Stimulated activated CD8-positive, alpha-beta memory T cell treated with anti-CD3 and anti-CD28 coated beads, Interleukin-15, amount 100 ng/mL, for 24 hours (primary cell): ENCODE results near the gene GPANK1.
A peak's percentile ranks its signal among the peaks of the same experiment; 100 is the strongest.

Experiments used
- DNase-seq: peaks from one replicate; pipeline ENCODE4 v3.0.0-alpha.2; 2020; ENCODE audit warnings: low read depth

GPANK1 gene

DNA sequence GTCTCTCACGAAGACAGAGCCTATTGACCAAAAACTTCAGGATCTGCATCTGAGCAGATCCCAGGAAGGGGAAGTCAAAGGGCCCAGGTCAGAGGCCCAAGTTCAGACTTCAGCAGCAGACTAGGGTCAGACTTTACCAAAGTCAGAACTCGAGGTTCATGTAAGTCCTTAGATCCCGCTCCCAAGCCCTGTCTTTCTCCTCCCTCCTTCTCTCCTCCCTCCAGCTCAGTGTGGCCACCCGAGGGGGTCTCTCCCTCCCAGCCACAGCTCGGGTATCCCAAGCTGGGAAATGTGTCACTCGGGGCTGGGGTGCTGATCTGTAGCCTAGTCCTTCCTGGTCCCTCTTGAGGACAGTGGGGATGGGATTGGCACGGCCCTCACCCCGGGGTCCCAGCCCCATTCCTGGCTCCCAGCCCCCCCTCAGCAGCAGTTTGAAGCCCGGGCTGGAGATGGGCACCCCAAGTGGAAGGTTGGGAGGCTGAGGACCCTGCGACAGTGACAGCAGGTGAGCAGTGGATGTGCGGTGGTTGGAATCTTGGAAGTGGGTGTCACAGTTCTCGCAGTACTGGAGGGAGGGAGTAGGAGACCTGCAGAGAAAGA lies 2.6 kb downstream of the GPANK1 start:
- no peak for DNase-seq

DNA sequence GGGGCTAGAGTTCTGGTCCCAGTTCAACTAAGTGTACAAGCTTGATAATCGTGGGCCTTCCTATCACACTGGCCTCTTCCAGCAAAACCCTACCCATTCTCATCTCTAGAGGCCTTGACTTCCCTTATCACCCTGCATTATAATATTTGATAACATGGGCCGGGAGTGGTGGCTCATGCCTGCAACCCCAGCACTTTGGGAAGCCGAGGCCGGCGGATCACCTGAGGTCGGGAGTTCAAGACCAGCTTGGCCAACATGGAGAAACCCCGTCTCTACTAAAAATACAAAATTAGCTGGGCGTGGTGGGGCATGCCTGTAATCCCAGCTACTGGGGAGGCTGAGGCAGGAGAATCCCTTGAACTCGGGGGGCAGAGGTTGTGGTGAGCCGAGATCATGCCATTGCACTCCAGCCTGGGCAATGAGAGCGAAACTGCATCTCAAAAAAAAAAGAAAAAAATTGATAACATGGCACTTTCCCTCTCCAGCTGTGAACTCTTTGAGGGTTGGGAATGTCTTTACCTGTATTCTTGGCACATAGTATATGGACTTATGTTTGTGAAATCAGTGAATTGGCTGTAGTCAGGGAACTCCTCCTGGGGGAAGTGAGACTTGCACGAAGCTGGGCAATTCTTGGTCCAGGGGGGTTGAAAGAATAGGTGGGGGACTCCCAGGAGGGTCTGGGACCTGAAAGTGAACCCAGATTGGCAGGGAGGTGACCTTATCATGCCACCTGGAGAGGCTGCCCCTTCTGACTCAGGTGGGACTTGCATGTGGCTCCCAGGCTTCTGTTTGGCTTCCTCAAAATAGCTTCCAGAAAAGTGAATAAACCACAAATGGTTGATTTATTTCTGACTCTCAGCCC lies 3.3 kb downstream of the GPANK1 start:
- DNase-seq: no peak

DNA sequence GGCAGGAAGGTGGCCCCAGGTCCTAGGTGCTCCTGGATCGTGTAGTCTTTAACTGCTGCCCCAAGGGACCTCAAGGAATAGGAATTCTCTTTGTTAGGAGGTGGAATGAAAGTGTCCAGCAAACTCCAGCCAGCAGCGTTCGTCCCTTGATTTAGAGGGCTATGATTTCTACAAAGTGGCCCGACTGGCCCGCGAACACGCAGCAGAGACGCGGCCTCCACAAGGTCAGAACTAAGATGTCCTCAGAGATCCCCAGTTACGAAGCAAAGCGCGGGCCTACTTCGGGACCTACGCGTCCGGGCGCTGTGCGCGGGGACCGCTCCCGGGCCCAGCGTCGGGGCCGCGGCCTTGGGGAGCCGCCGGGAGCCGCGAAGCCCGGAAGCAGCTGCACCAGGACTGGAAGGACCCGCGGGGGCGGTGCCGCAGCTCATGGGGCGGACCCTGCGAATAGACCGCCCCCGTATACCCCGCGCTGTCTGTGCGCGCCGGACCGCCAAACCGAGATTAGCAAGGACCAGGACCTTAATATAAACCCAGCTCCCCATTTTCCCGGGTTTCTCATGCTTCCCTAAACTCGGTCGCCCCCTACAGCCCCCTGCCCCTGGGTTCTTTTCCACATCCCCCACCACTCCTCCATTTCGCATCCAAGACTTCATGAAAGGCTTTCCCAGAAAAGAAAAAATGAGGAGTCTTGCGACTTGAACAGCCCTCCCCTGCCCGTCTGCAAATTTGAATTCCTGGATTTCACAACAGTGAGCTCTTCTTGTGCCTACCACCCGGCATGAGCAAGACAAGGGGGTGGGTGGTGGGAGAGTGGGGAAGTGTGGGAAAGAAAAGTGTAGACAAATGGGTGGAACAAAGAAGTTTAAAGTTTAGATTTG lies 4.2 kb downstream of the GPANK1 start, which contains the start of gene C6orf47:
Gene C6orf47 (minus strand): TSS at position 398 of the 881 bp plus-strand sequence. CDS start 831 bp downstream, outside the sequence.
- DNase-seq: peak; percentile 47

DNA sequence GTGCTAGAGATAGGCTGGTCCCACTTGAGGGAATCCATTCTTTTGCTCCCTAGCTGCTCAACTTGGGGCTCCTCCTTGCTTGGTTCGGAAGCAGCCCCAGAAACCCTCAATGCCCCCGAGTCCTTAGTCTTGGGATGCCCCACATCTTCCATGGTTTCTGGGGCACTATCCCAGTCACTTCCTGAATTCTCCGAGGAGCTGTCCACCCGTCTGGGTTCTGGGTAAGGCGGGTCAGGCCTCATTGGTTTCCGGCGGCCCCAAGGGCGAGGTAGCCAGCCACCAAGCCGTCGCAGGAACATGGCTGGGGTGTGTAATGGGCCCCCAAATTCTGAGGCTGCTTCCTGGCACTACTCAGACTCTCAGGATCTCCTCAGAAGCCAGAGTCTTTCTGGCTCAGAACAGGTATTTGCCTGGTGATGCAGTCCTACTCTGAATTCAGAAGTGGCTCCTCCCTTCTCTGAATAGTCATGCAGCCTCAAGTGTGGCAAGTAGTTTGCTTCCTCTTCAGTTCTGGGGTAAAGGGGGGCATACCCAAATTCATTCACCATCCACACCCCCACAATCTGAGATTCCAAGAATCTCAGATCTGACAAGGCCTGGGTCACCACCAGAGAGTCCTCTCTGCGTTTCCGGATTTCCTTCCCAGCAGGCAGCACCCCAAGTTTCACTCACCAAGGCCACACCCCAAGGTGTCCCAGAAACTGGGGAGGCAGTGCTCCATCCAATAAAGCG lies 5.0 kb downstream of the GPANK1 start:
- DNase-seq: no peak

DNA sequence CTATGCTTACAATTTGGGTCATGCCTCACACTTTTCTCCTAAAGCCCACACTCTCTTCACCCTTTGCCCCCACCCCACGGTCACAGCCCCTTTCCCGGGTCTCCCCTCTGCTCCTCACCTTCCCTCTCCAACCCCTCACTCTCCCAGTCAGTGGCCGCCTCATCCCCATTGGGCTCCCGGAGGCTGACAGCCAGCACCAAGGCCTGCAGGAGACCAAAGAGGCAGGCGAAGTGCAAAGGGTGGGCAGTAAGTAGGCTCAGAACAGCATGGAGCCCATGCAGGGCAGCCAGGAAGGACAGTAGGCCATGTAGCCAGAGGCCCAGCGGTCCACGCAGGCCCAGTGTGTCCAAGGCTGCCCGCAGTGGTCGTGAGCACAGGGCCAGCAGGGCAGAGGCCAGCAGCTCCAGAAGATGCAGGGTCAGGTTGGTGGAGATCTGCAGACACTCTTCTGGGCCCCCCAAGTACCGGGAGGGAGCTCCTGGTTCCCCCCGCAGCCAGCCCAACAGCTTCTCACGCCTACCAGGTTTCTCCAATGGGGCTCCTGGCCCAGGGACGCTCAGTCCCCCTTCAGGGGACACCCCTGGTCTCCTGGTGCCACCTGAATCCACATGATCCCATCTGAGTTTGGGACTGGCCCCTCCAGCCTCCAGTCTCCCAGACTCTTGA lies 5.7 kb downstream of the GPANK1 start:
- DNase-seq: no peak

DNA sequence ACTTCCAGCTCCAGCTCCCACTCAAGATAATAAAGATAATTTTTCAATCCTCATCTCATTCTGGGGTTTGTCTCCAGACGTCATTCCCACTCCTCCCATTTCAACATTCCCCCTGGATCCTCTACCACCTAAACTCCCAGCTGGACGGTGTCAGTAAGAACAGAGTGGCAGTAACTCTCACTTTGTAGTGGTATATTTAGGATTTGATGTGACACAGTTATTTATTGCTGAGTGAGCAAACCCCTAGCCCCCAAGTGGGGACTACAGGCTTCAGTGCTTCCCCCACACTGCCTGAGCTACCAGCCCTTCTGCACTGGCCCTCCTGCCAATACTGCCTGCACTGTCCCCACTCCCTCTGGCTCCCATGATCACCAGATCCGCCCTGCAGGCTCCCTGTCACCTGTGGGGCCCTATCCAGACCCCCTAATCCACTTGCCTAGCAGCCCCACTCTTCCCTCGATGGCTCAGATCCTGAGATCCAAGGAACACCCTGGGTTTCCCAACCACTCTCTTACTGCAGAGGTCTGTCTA lies 6.6 kb downstream of the GPANK1 start:
- no peak for DNase-seq

DNA sequence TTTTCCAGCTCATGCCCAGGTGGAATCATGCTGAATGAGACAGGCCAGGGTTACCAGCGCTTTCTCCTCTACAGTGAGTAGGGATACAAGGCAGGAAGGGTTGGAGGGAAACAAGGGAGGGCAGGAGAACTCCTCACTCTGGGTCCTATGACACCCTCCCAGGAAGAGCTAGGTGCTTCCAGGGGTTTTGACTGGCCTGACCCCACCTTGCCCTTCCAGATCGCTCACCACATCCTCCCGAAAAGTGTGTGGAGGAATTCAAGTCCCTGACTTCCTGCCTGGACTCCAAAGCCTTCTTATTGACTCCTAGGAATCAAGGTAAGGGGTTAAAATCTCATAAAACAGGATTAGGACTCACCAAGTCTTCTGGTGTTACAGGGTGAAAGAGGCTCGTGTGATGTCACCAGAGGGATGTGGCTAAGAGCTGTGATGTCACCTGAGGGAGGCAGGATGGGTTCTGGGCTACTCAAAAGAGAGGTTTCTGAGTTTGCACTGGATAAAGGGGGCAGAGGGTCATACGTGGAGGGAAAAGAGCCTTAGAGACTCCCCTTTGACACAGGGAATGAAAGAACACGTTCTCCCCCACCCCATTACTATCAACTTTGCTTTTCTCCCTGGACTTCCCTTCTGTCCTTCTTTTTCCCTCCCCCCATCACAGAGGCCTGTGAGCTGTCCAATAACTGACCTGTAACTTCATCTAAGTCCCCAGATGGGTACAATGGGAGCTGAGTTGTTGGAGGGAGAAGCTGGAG lies 7.2 kb downstream of the GPANK1 start:
- no peak for DNase-seq

DNA sequence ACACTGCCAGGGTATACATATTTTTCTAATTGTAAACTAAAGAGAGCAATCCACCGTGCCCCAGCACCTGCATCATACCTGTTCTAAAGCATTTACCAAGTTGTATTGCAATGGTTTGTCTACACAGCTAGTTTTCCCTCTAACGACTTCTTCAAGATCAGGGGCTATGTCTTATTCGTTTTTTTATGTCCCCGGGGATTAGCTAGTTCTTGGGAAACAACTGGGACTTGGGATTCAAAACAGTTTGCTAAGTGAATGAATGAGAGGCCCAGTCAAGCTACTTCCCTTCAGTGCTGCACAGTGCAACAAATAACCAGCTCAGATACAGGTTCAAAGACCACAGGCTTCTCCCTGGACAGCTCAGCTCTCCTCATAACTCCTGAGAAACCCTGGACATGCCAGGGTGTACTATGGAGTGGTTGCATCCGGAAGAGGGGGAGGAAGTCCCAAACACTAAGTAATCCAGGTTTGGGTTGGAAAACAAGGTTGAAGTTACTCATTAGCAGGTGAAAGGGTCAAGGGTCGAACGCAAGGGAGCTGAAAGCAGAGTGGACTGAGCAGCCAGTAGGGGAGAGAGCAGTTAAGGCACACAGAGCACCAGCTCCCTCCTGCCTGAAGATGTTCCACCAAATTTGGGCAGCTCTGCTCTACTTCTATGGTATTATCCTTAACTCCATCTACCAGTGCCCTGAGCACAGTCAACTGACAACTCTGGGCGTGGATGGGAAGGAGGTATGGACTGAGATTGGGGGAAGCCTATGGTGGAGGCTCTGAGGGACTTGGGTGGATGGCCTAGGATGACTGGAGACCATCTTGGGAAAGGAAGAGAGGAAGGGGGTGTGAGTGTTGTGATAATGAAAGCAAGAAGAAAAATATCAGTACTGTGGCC lies 9.2 kb downstream of the GPANK1 start, which contains the start of gene APOM:
Gene APOM (plus strand): TSS at position 546 of the 889 bp plus-strand sequence. CDS start 73 bp downstream, at position 619.
- DNase-seq: no peak

DNA sequence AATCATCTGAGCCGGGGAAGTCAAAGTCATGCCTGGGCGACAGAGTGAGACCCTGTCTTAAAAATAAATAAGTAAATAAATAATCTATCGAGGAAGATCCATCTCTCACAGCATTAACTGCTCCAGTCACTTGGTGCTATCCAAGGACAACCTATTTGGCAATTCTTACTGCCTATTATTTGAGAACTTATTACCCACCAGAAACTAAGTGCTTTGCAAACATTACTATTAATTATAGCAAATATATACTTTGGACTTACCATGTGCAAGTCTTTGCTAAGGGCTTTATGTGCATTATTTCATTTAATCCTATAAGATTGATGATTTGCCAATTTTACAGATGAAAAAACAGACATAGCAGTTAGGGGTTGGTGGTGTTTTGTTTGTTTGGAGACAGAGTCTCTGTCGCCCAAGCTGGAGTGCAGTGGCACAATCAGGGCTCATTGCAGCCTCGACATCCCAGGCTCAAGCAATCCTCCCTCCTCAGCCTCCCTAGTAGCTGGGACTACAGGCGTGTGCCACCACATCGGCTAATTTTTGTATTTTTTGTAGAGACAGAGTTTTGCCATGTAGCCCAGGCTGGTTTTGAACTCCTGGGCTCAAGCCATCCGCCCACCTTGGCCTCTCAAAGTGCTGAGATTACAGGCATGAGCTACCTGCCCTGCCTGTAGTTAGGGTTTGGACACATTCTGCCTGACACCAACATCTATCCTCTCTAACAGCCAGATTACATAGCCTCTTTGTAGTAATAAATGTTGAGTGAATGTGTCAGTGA lies 10.0 kb downstream of the GPANK1 start:
- DNase-seq: no peak

DNA sequence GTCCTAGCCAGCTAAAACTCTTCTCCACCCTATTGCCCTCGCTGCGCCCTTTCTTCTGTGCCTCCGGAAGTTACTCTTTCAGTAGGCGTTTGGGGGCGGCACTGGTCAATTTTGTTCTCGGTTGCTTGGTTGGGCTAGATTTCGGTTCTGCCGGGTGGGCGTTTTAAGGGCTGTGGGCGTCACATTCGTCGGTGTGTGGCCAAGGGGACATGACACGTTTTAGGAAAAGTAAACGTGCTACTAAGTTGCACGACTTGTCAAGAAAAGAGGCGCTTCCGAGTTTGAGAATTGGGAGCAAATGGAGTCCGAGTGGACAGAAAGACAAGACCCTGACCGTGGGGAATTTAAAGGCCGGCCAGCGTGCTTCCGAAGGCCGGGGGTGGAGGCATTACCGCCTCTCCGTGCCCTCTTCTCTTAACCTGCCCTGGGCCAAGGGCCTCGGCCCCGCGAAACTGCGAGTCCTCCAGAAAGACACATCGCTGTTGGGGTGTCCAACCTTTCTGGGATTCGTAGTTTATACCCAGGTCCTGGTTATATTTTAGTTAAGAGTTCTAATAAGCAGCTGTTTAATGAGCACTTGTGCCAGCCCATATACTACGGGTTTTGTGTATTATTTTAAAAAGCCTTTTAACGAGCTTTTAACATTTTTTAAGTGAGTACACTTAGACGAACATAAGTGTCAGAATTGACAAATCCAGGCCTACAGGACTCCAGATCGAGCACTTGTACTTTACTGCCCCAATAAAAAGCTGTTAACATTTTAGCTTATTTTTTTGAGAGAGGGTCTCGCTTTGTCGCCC lies 11.7 kb downstream of the GPANK1 start:
- no peak for DNase-seq

DNA sequence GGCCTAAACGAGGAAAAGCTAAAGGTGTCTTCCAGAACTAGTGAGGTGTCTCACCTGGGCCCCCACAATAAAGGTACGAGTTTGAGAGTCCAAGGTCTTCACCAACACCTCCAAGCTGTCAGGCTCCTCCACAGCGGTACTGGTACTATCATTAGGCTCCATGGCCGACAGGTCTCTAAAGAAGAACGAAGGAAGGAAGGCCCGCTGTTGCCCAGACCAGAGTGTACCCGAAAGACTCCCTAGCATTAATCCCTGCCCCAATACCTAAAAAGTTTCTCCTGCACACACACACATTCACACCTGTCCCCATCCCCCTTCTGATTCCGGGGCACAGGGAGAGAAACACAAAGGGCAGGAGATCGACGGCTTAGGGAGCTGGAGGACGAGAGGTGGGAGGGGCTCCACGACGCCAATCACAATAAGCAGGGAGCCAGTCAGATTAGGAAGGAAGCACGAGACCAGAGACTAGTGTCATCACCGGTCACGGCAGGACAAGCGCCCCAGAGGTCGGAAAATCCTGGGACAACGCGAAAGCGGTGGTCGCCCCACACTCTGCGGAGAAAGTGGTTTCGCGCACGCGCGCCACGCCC lies 13.1 kb downstream of the GPANK1 start:
- DNase-seq: no peak

DNA sequence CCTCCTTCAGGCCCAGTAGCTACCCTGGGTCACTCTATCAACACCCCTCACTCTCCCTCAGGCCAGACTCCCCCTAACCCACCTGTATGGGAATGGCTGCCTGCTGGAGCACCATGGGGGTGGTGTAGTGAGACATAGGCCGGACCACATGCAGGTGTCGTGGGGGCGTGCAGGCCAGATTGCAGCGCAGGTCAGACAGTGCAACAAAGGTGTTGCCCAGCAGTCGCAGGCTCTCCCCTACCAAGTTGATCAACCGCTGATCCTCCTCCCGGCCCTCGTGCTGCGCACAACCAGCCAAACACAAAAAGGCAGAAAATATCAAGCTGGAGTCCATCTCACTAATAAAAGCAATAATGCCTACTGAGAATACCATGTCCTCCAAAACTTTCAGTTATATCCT lies 19.5 kb downstream of the GPANK1 start:
- DNase-seq: no peak

DNA sequence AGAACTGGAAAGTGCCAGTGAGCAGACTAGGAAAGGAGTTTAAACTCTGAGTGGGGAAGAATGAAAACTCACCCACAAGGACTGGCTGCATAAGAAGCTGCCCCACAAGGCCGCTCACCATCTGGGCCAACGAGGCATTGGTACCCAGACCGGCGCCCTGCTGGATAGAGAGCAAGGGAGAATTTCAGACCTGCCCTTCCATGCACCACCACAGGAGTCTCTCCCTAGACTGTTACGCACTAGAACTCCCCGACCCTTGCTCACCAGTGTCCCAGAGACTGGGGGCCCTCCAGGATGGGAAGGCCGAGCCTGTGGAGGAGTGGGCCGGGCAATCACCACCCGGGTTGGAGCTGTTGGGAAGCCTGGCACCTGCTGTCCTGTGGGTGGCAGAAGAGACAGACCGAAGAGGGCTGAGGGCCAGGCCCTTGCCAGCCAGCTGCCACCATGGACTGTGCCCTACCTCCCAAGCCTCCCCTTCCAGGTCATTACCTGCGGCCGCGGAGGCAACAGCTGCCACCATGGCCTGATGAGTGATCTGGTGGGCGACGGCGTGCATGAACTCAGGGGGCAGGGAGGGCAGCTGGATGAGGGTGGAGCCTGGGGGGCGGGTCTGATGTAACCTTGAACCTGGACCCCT lies 20.9 kb downstream of the GPANK1 start:
- DNase-seq: no peak

DNA sequence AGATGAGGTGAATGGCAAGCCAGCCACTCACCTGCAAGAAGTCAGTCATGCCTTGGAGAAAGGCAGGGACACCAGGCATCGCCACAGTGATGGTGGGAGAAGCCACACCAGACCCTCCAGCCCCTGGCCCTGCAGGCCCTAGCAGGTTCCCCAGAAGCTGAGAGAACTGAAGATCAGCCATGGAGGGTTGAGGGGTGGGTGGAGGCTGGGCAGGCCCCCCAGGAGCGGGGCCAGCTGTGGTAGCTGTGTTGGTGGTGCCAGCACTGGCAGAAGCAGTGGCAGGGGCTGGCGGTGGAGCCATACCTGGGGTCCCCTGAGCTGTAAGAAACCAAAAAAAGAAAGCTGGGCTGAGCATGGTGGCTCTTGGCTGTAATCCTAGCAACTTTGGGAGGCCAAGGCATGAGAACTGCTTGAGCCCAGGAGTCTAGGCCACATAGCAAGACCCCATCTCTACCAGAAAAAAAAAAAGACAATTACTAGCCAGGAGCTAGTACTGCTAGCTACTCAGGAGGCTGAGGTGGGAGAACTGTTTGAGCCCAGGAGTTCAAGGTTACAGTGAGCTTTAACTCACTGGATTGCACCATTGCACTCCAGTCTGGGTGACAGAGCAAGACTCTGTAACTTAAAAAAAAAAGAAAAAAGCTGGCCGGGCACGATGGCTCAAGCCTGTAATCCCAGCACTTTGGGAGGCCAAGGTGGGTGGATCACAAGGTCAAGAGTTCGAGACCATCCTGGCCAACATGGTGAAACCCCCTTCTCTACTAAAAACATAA lies 21.8 kb downstream of the GPANK1 start:
- DNase-seq: no peak

DNA sequence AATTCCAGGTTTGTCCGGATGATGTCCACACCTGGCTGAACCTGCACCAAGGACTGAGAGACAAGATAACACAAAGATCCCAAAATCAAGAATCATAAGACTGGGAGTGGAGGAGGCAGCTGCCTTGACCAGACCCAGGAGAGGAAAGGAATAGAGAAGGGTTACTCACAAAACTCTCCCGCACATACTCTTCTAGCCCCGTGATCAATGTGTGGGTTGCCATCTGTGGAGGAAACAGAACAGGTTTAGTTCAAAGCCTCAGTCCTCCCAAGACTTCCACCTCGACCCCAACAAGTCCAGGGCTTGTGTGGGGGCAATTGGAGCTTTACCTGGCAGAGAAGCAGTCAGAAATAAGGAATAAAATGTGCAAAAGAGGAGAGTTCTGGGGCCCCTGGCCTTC lies 23.4 kb downstream of the GPANK1 start:
- no peak for DNase-seq

DNA sequence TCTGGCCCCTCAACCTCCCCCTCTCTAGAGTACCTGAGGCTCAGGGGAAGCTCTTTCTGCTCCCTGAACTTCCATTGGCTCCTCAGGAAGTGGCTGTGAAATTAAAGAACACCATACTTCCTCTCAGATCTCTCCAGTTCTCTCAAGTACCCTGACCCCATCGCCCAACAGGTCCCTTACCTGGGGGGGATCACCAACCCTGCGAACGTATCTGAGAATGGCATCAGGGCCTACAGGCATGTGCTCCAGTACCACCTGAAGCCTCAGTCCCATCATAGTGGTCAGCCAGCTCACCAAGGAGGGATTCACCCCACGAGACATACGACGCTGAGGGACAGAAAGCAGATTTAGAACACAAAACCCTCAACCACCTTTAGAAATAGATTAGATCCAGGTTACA lies 24.2 kb downstream of the GPANK1 start:
- DNase-seq: no peak
